Body of pancreas (tissue), 4 donors: ENCODE results near the gene ZMPSTE24.

Source experiments
- CTCF ChIP-seq, 7 experiments: fragments of 450-650 bp in 4 of 7; fragments of 200-600 bp in 3 of 7; sonication (generic) in 3 of 7; IDR thresholded peaks; one replicate each; pipeline ENCODE4 v1.5.1; 2016 to 2019; ENCODE audit warnings: antibody characterized with exemption in 7 of 7
- POLR2A ChIP-seq, 3 donors: fragments of 450-650 bp; IDR thresholded peaks; one replicate each; pipeline ENCODE4 v1.6.1; 2016; ENCODE audit warnings: antibody characterized with exemption in 3 of 3, mild to moderate bottlenecking in 2 of 3

- no peak for TF ChIP-seq POLR2A (IDR thresholded peaks at IDR 0.05)
- no peak for TF ChIP-seq CTCF (IDR thresholded peaks at IDR 0.05)
Observed at GRCh38 chr1:40303051-40303771, 45.2 kb downstream of the ZMPSTE24 start.
